ENCODE measurements around the gene LDLRAP1.
A peak's percentile ranks its signal among the peaks of the same experiment; 100 is the strongest.
"Not testable (repeated sequence)": the region's sequence is repeated elsewhere in the genome, so short reads cannot be mapped to it uniquely, and the experiment has no call there.

The LDLRAP1 gene

GRCh38 chr1:25505656-25506385, 37.6 kb upstream of the LDLRAP1 start:
- no peak for FAIRE-seq
- 0 out of 2 replicates have a peak, but pooled peaks have one; percentile 7 for TF ChIP-seq SPI1 (IDR thresholded peaks at IDR 0.05; ENCODE audit: low read depth, low read length)
- TF ChIP-seq POLR2A (IDR thresholded peaks at IDR 0.05; ENCODE audit: low read depth, low read length) = no peak
- no peak for DNase-seq (ENCODE audit: insufficient read length, low spot score)

GRCh38 chr1:25506566-25507463, 36.6 kb upstream of the LDLRAP1 start:
- DNase-seq (ENCODE audit: insufficient read length, low spot score); FAIRE-seq: not testable (repeated sequence)

- no peak for FAIRE-seq
These were observed 29.7 kb upstream of the LDLRAP1 start for GRCh38 chr1:25513666-25514065.

GRCh38 chr1:25515033-25515432, 28.4 kb upstream of the LDLRAP1 start:
- no peak for TF ChIP-seq POLR2AphosphoS5 (IDR thresholded peaks at IDR 0.05; ENCODE audit: low read depth, low read length)
- no peak for TF ChIP-seq SPI1 (IDR thresholded peaks at IDR 0.05; ENCODE audit: low read depth, low read length)
- no peak for TF ChIP-seq PAX5 (IDR thresholded peaks at IDR 0.05; ENCODE audit: insufficient read depth, low read length, severe bottlenecking)
- TF ChIP-seq POLR2A (IDR thresholded peaks at IDR 0.05; ENCODE audit: low read depth, low read length) = no peak
- TF ChIP-seq POU2F2 (IDR thresholded peaks at IDR 0.05; ENCODE audit: low read depth, low read length) = no peak
- no peak for TF ChIP-seq TAF1 (IDR thresholded peaks at IDR 0.05; ENCODE audit: low read depth, low read length)
- DNase-seq (ENCODE audit: insufficient read length, low spot score) (no peak), FAIRE-seq (no peak)

More at GRCh38 chr1:25513666-25514065, 29.7 kb upstream of the LDLRAP1 start:
- DNase-seq (ENCODE audit: insufficient read length, low spot score) = no peak
- no peak for TF ChIP-seq POLR2A (IDR thresholded peaks at IDR 0.05; ENCODE audit: low read depth, low read length)
- TF ChIP-seq PAX5 (IDR thresholded peaks at IDR 0.05; ENCODE audit: insufficient read depth, low read length, severe bottlenecking) = no peak
- no peak for TF ChIP-seq POLR2AphosphoS5 (IDR thresholded peaks at IDR 0.05; ENCODE audit: low read depth, low read length)
- TF ChIP-seq TAF1 (IDR thresholded peaks at IDR 0.05; ENCODE audit: low read depth, low read length) = no peak
- TF ChIP-seq SPI1 (IDR thresholded peaks at IDR 0.05; ENCODE audit: low read depth, low read length) = no peak
- TF ChIP-seq POU2F2 (IDR thresholded peaks at IDR 0.05; ENCODE audit: low read depth, low read length) = no peak

- TF ChIP-seq SPI1 (IDR thresholded peaks at IDR 0.05; ENCODE audit: low read depth, low read length) (no peak), POLR2AphosphoS5 (IDR thresholded peaks at IDR 0.05; ENCODE audit: low read depth, low read length) (no peak), TAF1 (IDR thresholded peaks at IDR 0.05; ENCODE audit: low read depth, low read length) (no peak), POU2F2 (IDR thresholded peaks at IDR 0.05; ENCODE audit: low read depth, low read length) (no peak)
- FAIRE-seq (no peak), DNase-seq (ENCODE audit: insufficient read length, low spot score) (no peak)
These were observed 26.7 kb upstream of the LDLRAP1 start for GRCh38 chr1:25516686-25517085.

GRCh38 chr1:25517476-25518394, 25.7 kb upstream of the LDLRAP1 start:
- FAIRE-seq (no peak), DNase-seq (ENCODE audit: insufficient read length, low spot score) (no peak)
- TF ChIP-seq TAF1 (IDR thresholded peaks at IDR 0.05; ENCODE audit: low read depth, low read length) (no peak), POU2F2 (IDR thresholded peaks at IDR 0.05; ENCODE audit: low read depth, low read length) (no peak), POLR2AphosphoS5 (IDR thresholded peaks at IDR 0.05; ENCODE audit: low read depth, low read length) (no peak), SPI1 (IDR thresholded peaks at IDR 0.05; ENCODE audit: low read depth, low read length) (no peak), POLR2A (IDR thresholded peaks at IDR 0.05; ENCODE audit: low read depth, low read length) (no peak), PAX5 (IDR thresholded peaks at IDR 0.05; ENCODE audit: insufficient read depth, low read length, severe bottlenecking) (no peak)

GRCh38 chr1:25519624-25520023, 23.8 kb upstream of the LDLRAP1 start:
- no peak for TF ChIP-seq POLR2A (IDR thresholded peaks at IDR 0.05; ENCODE audit: low read depth, low read length)
- no peak for TF ChIP-seq TAF1 (IDR thresholded peaks at IDR 0.05; ENCODE audit: low read depth, low read length)
- TF ChIP-seq SPI1 (IDR thresholded peaks at IDR 0.05; ENCODE audit: low read depth, low read length) = no peak
- TF ChIP-seq POU2F2 (IDR thresholded peaks at IDR 0.05; ENCODE audit: low read depth, low read length) = no peak; the same call in 1 of the 2 replicates
- TF ChIP-seq POLR2AphosphoS5 (IDR thresholded peaks at IDR 0.05; ENCODE audit: low read depth, low read length) = no peak
- TF ChIP-seq PAX5 (IDR thresholded peaks at IDR 0.05; ENCODE audit: insufficient read depth, low read length, severe bottlenecking) = no peak
- FAIRE-seq = no peak
- DNase-seq (ENCODE audit: insufficient read length, low spot score) = no peak

- TF ChIP-seq PAX5 (IDR thresholded peaks at IDR 0.05; ENCODE audit: insufficient read depth, low read length, severe bottlenecking) (no peak), POLR2A (IDR thresholded peaks at IDR 0.05; ENCODE audit: low read depth, low read length) (no peak), POU2F2 (IDR thresholded peaks at IDR 0.05; ENCODE audit: low read depth, low read length) (no peak)
- DNase-seq (ENCODE audit: insufficient read length, low spot score) = no peak
- FAIRE-seq = peak; percentile 69
These were observed 22.9 kb upstream of the LDLRAP1 start for GRCh38 chr1:25520446-25521061.

GRCh38 chr1:25522031-25522655, 21.3 kb upstream of the LDLRAP1 start:
- no peak for FAIRE-seq
- no peak for TF ChIP-seq POLR2A (IDR thresholded peaks at IDR 0.05; ENCODE audit: low read depth, low read length)
- no peak for TF ChIP-seq SPI1 (IDR thresholded peaks at IDR 0.05; ENCODE audit: low read depth, low read length)
- TF ChIP-seq POU2F2 (IDR thresholded peaks at IDR 0.05; ENCODE audit: low read depth, low read length) = no peak
- no peak for TF ChIP-seq TAF1 (IDR thresholded peaks at IDR 0.05; ENCODE audit: low read depth, low read length)
- TF ChIP-seq PAX5 (IDR thresholded peaks at IDR 0.05; ENCODE audit: insufficient read depth, low read length, severe bottlenecking) = no peak
- no peak for TF ChIP-seq POLR2AphosphoS5 (IDR thresholded peaks at IDR 0.05; ENCODE audit: low read depth, low read length)
- no peak for DNase-seq (ENCODE audit: insufficient read length, low spot score)

Data from GM12891 (cell line).